ENCODE data around the gene FGF5.
"Not testable (repeated sequence)": the region's sequence is repeated elsewhere in the genome, so short reads cannot be mapped to it uniquely, and the experiment has no call there.

The FGF5 gene, protein sequence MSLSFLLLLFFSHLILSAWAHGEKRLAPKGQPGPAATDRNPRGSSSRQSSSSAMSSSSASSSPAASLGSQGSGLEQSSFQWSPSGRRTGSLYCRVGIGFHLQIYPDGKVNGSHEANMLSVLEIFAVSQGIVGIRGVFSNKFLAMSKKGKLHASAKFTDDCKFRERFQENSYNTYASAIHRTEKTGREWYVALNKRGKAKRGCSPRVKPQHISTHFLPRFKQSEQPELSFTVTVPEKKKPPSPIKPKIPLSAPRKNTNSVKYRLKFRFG

DNA sequence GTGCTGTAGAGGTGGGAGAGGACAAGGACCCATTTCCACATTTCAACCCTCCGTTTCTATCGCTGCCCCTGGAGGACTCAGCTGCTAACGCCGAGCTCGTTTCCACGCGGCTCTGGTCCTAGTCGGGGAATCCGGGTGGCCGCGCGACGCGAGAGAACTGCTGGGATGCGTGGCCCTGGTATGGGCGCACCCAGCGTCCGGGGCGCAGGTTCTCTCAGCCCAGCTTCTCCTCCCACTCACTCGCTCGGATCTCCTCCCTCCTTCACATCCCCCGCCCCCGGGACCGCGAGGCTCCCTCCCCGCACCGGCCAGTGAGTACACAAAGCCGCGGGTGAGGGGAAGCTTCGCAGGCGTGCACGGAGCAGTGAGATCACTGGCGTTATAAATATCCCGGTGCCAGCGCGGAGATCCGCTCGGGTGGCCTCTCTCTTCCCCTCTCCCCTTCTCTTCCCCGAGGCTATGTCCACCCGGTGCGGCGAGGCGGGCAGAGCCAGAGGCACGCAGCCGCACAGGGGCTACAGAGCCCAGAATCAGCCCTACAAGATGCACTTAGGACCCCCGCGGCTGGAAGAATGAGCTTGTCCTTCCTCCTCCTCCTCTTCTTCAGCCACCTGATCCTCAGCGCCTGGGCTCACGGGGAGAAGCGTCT, at the start of gene FGF5:
Gene FGF5 (plus strand): TSS at position 412 of the 649 bp plus-strand sequence. CDS start 161 bp downstream, at position 573.
- no peak for DNase-seq (ENCODE audit: low spot score)

DNA sequence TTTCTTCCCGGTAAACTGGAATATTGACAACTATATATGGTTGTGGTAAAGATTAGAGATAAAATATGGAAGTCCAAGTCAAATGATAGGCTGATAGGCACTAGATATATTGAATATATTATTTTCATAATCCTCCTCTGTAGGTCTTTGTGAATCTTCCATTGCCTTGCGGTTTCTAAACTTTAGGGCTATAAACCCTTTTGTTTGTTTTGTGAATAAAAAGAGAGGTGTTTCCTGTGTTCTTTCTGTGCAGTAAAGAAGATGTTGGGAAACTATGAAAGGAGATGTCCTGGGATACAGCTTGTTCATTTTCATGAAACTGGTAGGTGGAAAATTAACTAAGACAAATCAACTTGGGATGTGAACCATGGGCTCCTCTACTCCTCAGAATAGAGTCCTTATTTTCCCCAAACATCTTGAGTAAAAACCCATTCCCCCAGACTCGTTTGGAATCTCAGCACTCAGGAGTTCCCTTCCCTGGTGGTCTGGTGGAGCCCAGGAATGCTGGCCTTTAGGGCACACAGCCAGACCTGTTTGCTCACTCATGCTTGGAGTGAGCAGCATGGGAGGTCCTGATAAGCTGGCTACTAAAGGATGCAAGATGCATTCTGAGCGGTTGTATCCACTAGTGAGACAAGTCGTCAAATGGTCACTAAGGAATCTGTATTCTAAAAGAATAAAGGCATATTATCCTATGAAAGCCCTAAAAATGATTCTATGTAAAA, 47.0 kb upstream of the FGF5 start:
- DNase-seq (ENCODE audit: low spot score) = no peak

- no peak for DNase-seq (ENCODE audit: low spot score)
These were observed 45.8 kb upstream of the FGF5 start for GRCh38 chr4:80220711-80221110.

- peak; percentile 17 for DNase-seq (ENCODE audit: low spot score)
These were observed 45.3 kb upstream of the FGF5 start for GRCh38 chr4:80221161-80221560.

DNA sequence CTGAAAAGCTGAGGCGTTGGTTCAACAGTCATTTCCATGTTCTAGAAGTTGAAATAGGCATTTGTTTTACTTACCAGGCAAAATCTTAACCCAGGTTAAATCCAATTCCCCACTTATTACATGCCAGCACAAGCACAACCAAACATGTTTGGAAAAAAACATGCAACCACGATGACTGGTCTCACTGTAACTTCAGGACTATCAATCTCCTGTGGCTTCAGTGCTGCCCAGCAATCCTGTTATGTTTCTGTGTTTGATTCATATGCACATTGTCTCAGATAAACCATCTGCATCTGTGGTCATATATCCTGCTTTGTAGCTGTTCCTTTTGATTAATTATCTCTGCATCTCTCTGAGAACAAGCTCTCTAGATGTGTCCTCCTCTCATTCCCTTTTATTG, 40.9 kb upstream of the FGF5 start:
- no peak for DNase-seq (ENCODE audit: low spot score)

DNA sequence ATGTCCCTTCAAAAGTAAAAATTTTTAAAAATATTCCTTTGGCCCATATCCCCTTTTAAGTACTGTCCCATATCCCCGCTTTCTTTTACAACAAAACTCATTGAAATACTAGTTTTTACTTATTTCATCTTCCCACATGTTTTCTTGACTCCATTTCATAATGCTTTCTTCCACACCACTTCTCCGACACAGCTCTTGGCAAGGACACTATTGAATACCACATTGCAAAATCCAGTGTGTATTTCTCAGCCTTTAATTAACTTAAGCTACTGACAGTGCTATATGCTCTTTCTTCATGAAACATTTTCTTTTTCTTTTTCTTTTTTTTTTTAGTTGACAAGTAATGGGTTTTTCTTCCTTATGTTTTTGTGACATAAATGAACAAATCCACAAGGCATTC, 40.4 kb upstream of the FGF5 start:
- no peak for DNase-seq (ENCODE audit: low spot score)

DNA sequence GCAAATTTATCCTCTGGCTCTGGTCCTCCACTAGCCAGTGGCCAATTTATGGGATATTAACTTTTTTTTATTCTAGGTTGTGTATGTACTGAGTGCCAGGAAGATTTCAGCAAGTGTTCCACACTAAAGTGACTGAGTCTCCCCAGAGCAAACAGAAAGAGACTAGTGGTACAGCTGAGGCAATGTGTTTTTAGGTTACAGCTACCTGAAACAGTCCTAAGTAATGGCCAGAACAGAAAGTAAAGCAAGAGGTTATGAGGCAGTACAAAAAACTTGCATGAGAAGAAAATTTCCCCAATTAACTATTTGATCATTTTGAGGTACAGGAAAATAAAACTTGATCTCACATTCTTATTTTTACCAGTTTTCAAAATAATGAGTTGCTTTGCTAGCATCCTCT, 38.0 kb upstream of the FGF5 start:
- DNase-seq (ENCODE audit: low spot score) = no peak

- no peak for DNase-seq (ENCODE audit: low spot score)
These were observed 37.3 kb upstream of the FGF5 start for GRCh38 chr4:80229128-80229527.

- DNase-seq (ENCODE audit: low spot score) = no peak
These were observed 36.9 kb upstream of the FGF5 start for GRCh38 chr4:80229590-80229989.

DNA sequence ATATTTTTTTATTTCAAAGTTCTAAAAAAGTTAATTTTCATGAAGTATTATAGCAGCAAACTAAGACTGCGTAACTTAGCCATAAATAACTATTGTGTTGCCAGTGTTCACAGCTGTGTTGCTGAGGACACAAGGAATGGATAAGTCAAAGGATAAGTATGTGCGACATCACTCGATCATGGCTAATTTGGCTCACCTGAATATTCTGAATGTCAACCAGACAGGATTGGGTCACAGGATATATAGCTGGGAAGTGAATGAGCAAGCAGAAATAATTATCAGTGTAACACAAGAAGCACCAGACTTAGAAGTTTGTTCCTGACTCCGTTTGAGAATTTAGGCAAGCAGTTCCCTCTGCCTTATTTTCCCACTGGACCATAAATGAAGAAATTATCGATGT, 35.3 kb upstream of the FGF5 start:
- no peak for DNase-seq (ENCODE audit: low spot score)

GRCh38 chr4:80232707-80233370, 33.6 kb upstream of the FGF5 start:
- no peak for DNase-seq (ENCODE audit: low spot score)

DNA sequence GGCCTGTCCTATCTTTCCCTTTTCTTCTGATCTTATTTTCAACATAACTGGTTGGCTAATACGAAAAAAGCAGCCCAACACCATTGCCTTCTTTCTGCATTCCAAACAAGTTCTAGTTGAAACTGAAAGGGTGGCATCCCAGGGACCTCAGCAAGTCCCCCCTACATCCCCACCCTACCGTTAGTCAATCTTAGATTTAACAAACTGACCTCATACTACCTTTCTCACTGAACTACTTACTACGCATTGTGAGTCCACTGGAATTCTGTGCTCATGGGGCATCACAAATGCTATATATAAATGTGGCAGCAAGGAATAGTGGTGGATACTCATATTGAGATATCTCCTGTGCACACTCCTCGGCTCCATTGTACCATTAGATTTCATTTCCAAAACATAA, 33.1 kb upstream of the FGF5 start:
- DNase-seq (ENCODE audit: low spot score) = no peak

- DNase-seq (ENCODE audit: low spot score) = no peak
These were observed 31.0 kb upstream of the FGF5 start for GRCh38 chr4:80235451-80235850.

DNA sequence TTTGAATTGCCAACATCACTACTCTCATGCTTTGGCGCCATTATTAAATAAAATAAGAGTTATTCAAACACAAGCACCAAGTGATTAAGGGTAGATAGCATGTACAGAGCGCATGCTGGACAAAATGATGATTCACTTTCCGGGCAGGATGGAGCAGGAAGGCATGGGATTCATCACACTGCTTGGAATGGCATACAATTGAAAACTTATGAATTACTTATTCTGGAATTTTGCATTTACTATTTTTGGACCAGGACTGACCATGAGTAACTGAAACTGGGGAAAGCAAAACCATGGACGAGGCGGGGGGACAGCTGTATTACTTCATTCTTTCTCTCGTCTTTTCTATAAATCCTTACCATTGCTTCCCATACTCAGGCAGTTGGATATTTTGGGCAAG, 28.5 kb upstream of the FGF5 start:
- DNase-seq (ENCODE audit: low spot score) = no peak

DNA sequence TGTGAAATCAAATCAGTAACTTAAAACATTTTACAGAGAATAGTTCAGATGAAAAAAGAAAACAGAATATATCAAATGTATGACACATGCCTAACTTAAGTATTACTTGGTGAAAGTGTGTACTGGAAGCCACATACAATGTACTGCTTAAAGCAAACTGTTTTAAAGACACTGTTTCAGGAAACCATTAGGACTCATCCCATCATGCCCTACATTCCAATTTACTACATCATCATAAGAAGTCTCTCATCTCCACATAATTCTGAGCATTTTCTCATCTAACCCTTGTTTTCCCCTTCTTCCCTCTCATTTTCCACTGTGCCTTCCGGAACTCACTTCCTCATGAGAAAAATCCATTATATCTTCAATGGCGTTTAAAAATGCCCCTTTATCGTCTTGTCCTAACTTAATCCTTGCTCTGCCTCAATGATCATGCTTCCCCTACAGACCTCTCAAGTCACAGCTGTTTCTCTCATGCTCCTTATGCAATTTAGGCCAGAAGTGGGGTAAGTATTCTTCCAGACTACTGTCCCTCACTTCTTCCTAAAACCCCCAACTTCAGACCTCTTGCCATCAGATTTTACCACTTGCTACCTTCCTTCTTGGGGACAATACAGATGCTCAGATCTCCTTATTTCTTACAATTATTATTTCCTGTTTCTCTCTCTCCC, 26.8 kb upstream of the FGF5 start:
- no peak for DNase-seq (ENCODE audit: low spot score)

GRCh38 chr4:80240976-80241375, 25.5 kb upstream of the FGF5 start:
- DNase-seq (ENCODE audit: low spot score) = no peak

DNA sequence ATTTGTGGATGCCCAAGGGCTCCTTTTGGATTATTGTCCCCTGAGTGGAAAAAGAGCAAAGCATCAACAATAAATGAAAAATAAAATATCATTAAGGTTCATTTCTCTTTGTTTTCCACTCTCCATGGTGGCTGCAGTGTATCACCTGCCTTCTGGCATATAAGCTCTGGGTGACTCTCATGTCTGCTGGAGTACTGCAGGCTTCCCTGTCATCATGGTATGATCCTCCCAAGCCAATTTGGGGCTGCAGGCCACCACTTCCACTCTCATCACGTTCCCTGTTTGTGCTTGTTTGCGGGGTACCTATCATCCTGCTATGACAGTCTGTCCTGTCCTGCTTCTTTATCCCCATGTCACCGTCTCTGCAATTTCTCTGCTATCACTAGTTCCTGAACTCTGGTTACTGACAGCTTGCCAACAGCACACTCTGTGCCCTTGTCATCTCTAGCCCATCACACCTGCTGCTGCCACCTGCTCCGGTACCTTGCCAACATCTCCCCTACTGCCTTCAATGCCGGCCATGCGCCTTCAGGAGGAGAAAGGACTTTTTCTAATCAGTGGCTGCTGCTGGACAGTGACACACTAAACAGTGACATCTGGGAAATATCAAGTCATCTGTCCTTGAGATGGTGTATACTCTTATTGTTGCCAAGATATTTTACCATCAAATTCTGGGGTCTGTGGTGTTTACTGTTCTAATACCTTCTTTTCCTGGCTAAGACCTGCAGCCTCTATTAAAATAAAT, 23.0 kb upstream of the FGF5 start:
- DNase-seq (ENCODE audit: low spot score) = no peak

GRCh38 chr4:80247484-80247883, 19.0 kb upstream of the FGF5 start:
- not testable (repeated sequence) for DNase-seq (ENCODE audit: low spot score)

GRCh38 chr4:80249144-80249543, 17.3 kb upstream of the FGF5 start:
- DNase-seq (ENCODE audit: low spot score) = no peak

- no peak for DNase-seq (ENCODE audit: low spot score)
These were observed 14.0 kb upstream of the FGF5 start for GRCh38 chr4:80252427-80252826.

GRCh38 chr4:80252953-80253352, 13.5 kb upstream of the FGF5 start:
- no peak for DNase-seq (ENCODE audit: low spot score)

Measured in pons (tissue), 1 donor.